Dedifferentiated amniotic fluid mesenchymal stem cell (primary cell): ENCODE measurements around the gene CBS.
"Not testable (repeated sequence)": the region's sequence is repeated elsewhere in the genome, so short reads cannot be mapped to it uniquely, and the experiment has no call there.

Experiments
- DNase-seq: peaks from one replicate; pipeline ENCODE4 v3.0.0-alpha.2; 2016; ENCODE audit errors: extremely low spot score

CBS gene

DNA sequence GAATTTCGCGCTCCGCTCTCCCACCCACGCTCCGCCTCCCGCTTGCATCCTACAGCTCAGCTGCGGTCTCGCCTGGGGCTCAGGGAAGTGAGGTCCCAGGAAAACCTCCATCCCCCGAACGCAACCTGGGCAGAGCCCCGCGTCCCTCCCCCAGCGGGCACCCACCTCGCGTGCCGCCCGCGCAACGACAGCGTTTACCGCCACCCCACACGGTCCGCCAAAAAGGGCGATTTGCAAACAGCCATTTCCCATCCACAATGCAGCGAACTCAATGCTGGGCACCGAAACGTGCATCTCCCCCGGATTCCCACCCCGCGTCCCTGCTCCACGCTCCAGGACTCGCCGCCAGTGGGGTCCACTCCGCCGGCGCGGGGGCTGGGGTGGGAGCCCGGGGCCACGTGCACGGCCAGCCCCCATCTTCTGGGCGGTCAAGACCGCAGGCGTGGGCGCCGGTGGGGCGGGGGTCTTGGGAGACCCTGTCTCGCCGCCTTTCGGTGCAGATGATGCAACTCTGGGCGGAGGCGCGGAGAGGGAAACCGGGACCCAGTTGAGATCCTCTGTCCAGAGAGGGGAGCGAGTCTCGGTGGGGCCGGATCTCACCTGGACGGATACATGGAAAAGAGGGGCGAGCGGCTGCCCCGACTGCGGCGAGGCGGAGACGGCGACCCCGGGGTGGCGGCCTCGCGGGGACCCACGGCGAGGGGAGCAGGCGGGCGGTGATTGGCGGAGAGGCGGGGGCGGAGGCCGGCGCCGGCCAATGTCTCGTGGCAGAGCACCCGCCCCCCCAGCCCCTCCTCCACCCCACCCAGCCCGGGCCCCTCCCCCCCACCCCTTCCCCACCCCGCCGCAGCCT lies at the start of gene CBS:
TSS of gene CBS (minus strand) at position 666 of the 853 bp plus-strand sequence. CDS start 3,642 bp downstream, outside the sequence.
- not testable (repeated sequence) for DNase-seq

DNA sequence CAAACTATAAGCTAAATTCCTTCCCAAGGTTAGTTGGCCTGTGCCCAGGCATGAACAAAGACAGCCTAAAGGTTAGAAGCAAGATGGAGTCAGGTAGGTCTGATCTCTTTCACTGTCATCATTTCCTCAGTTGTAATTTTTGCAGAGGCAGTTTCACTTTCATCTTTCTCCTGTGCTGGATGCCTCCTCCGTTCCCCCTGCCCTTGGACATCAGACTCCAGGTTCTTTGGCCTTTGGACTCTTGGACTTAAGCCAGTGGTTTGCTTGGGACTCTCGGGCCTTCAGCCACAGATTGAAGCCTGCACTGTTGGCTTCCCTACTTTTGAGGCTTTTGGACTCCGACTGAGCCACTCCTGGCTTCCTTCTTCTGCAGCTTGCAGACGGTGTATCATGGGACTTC lies 40.3 kb upstream of the CBS start:
- DNase-seq: not testable (repeated sequence)

DNA sequence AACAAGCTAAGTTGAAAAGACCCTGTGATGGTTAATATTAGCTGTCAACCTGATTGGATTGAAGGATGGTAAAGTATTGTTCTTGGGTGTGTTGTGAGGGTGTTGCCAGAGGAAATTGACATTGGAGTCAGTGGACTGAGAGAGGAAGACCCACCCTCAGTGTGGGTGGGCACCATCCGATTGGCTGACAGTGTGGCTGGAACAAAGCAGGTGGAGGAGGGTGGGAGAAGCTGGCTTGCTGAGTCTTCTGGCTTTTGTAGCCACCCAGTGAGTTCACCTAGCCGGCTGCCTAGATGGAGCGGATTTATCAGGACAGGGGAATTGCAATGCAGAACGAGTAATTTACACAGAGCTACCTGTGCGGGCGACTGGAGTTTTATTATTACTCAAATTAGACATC lies 38.8 kb upstream of the CBS start:
- DNase-seq: not testable (repeated sequence)

GRCh38 chr21:43109006-43109405 lies 33.4 kb upstream of the CBS start:
- not testable (repeated sequence) for DNase-seq

- not testable (repeated sequence) for DNase-seq
Measured at GRCh38 chr21:43108177-43108576, 32.5 kb upstream of the CBS start.

- DNase-seq: not testable (repeated sequence)
Measured at GRCh38 chr21:43107794-43108137, 32.1 kb upstream of the CBS start.

DNA sequence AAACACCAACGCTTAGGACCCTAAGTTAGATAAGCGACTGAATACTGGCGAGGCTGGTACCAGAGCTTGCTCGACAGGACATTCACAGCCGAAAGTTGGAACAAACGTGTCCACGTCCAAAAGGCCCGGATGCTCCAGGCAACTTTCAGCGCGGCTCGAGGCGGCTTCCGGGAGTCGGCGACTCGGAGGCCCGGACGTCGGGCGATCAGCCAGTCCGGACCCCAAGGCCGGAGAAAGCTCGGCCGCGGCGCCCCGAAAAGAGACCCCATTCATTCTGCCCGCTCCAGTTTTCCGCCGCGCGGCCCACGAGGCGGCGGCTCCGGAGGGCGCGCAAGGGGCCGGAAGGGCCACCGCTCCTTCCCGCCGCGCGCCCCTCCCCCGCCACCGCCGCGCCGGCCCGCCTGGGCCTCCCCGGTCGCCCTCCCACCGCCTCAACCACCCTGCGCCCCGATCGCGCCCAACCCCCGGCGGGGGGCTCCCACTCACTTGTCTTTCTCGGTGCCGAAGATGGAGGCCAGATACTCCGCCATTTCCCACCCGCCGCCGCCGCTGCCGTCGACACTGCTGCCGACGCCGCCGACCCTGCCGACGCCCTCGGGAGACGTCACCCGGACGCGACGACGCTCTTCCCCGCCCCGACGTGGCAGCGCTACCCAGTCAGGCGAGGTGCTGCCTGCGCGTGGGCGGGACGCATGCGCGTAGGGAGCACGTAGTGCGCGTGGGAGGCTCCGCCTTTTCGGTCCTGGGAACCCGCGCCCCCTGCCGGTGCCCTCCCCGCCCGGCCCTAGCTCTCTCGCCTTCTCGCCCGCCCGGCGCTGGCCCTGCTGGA lies 31.5 kb upstream of the CBS start, which contains the start of gene U2AF1:
TSS of gene U2AF1 (minus strand) at position 606 of the 829 bp plus-strand sequence. CDS start at position 530, 76 bp downstream.
- DNase-seq: not testable (repeated sequence)

DNA sequence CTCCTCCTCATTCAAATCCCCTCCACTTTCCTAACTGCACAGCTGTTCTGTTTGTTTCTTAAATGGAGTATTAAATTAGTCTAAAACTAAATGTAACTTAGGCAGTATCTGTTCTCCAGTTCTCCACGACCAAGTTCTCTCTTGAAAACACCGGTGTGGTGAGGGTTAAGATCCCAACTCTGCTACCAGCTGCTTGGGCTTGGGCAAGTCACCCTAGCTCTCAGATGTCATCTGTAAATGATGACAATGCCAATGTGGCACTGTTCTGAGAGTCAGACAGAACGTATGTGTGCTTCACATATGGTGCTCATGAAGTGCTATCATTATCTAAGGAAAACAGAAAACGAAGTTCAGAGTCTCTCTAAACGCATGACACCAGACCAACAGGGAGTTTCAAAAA lies 29.0 kb upstream of the CBS start:
- DNase-seq: not testable (repeated sequence)

DNA sequence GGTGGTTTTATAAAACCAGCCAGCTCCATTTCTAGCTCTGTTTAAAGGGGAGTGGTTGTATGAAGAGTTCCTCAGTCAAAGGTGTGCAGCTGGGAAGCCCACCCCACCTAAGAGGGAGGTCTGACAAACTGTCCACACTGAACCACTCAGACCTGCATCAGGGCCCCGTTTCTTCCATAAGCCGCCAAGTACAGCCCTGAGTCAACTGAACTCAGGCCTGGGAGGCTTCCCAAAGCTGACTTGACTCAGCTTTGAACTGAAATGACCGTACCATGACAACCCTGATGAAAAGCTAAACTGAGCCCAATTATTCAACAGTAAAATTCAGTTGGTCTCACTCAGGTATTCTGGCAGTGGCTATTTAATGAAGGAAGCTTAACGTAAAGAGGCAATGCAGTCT lies 26.6 kb upstream of the CBS start:
- not testable (repeated sequence) for DNase-seq

GRCh38 chr21:43101676-43102075 lies 26.0 kb upstream of the CBS start:
- not testable (repeated sequence) for DNase-seq

GRCh38 chr21:43101000-43101399 lies 25.4 kb upstream of the CBS start:
- not testable (repeated sequence) for DNase-seq

DNA sequence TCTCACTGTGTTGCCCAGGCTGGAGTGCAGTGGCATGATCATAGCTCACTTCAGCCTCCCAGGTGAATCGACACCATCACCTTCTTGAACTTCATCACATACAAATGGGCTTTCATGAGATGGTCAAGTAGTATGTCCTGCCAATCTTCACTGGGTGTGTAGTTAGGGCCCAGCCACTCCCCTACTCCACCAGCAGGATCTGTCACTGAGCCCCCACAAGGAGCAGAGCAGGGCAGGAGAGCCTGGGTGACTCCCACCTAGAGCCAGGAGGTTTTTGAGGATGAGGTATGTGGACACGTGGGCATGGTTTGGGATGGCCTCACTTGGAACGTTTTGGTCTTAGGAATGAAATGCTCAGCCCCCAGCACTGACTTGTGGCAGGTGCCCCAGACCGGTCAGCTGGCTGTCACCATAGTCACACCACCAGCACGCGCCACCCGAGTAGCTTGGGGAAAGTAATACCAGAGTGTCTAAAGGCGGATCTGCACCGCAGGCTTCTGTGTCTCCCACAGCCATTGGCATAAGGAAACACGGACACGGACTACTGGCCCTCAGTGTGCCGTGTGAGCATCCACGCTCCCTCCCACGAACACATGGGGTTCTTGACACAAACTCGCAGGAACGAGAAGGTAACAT lies 16.5 kb upstream of the CBS start:
- DNase-seq: not testable (repeated sequence)

- DNase-seq: not testable (repeated sequence)
Measured at GRCh38 chr21:43090947-43091346, 15.3 kb upstream of the CBS start.

- DNase-seq: not testable (repeated sequence)
Measured at GRCh38 chr21:43089463-43089862, 13.8 kb upstream of the CBS start.

GRCh38 chr21:43082587-43083300 lies 7.1 kb upstream of the CBS start:
- DNase-seq: not testable (repeated sequence)

DNA sequence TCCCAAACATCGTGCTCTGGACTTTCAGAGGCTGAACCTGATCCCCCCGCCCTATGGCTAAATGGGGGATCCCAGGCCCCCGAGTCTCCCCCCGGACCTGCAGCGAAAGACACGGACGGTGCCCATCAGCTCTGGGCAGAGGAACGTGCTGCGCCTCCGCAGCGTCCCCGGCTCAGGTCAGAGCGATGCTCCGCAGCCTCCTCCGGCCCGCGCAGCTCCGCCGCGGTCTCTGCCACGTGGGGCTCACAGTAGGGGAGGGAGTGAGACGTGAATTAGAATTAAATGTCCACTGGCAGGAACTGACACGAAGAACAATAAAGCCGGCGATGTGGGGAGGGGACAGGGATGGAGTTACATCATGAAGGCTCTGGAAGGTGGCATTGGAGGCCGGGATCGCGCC lies 1.0 kb upstream of the CBS start:
- not testable (repeated sequence) for DNase-seq

- DNase-seq: not testable (repeated sequence)
Measured at GRCh38 chr21:43076023-43076637, 495 bp upstream of the CBS start.

DNA sequence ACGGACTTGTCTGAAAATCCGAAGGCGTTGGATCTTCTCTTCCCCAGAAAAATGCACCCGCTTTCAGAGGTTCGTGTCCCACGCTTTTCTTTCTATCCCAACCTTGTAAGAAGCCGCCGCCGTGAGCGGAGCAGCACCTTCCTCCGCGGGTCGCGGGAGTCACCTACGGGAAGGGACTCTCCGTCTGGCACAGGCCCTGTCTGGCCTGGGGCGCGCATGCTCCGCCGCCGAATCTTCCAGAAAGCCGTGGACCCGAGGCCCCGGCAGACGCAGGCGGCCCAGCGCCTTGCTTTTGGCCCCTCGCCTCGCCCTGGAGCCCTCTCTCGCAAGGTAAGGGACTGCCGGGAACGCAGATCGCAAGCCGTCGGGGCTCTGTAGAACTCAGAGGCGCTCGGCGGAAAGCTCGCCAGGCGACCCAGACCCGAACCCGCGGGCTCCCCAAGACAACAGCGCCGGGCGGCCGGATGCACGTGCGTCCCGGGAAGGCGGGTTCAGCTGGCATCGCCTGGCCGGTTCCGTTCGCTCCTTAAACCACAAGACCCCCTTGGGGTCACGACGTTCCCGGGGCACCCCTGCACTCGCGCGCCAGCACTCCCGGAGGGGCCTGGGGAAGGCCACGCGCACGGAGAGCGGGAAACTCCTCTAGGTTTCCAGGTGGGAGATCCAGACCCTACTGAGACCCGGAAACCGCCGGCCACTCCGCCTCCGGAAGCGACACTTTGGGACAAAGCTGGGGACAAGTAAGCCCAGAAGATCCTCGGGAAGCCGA lies 1.1 kb downstream of the CBS start:
- not testable (repeated sequence) for DNase-seq

DNA sequence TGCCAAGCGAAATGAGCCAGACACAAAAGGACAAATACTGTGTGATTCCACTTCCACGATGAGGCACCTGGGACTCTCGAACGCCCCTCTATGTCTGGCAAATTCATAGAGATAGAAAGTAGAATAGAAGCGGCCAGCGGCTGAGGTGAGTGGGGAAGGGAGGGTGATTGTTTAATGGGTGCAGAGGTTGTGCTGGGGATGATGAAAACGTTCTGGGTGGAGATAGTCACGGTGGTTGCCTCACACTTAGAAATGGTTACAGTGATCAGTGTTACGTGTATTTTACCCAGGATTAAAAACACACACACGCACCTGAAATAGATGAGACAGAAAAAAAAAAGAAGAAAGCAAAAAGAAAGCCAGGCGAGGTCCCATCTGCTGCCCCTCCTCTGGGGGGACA lies 2.9 kb downstream of the CBS start:
- DNase-seq: not testable (repeated sequence)

- not testable (repeated sequence) for DNase-seq
Measured at GRCh38 chr21:43069682-43070081, 6.0 kb downstream of the CBS start.
